Stimulated activated CD8-positive, alpha-beta memory T cell treated with anti-CD3 and anti-CD28 coated beads, Interleukin-7, amount 100 ng/mL, for 48 hours (primary cell): Measurements from ENCODE around the gene PLEKHG5.

Source experiments
- DNase-seq, 2 donors: peaks; one replicate each; pipeline ENCODE4 v3.0.0-alpha.2; 2020; ENCODE audit warnings: low read depth in 1 of 2; ENCODE audit errors: extremely low read depth in 1 of 2

Gene PLEKHG5

DNA sequence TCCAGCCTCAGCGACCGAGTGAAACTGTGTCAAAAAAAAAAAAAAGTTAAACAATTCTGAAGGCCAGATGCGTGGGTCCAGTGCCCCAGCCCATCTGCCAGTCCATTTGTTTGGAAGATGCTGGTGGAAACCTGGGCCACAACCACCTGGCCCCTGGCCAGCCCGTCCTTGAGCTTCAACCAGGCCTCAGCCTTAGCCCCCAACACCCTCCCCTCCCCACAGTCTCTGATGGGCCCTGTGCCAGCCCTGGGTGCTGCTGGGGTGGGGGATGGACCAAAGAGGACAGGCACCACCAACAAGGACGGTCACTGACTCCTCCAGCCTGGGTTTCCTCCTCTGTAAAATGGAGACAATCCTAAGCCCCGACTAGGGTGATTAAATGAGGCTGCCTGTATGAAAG, 19.6 kb upstream of the PLEKHG5 start:
- no peak for DNase-seq

DNA sequence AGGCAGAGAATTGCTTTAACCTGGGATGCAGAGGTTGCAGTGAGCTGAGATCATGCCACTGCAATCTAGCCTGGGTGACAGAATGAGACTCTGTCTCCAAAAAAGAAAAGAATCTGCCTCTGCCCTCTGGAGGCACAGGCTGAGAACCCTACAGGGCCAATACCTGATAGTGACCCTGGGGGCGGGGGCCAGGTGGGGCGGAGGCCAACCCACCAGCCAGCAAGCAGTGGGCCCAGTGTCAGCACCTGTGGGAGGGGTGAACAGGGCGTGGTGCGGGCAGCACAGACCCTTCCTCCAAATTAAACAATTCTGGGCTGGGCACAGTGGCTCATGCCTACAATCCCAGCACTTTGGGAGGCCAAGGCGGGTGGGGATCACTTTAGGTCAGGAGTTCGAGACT, 19.0 kb upstream of the PLEKHG5 start:
- DNase-seq: no peak

DNA sequence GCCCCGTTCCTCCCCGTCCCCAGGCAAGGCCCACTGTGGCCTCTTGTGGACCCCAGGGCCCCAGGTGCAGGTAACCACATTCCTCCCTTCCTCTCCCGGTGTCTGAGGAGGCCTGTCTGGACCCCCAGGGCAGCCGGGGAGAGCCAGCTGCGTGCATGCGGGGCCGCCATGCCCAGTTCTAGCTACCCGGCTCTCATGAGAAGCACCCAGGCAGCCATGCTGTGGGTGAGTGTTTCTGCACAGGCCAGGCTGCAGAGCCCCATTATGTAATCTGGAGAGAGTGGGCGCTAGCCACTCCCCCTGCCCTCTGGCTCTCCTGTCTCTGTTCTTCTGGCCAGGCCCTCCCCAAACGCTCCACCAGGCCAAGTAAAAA, 18.4 kb upstream of the PLEKHG5 start:
- no peak for DNase-seq

- DNase-seq: no peak
Observed at GRCh38 chr1:6509220-6509918, 17.9 kb upstream of the PLEKHG5 start.

GRCh38 chr1:6508816-6509189, 17.3 kb upstream of the PLEKHG5 start:
- DNase-seq: no peak

GRCh38 chr1:6508154-6508815, 16.8 kb upstream of the PLEKHG5 start:
- DNase-seq: no peak

DNA sequence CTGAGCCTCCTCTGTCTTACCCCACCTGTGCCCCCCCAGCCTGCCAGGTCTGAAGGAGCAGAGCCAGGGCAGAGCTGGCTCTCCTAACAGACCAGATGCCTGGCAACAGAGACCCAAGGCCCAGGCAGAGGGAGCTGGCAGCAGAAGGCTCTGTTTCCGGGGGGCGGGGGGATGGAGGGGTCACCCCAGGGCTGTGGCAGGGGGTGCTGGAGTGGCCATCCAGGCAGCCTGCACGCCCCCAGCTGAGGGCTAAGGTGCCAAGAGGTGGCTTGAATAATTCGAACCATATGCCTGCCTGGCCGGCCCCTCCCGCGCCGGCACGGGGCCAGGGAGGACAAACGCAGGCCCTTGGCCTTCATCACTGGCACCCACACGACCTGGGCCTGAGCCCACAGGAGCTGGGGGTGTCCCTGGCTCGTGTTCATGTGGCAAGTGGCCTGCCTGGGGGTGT, 16.0 kb upstream of the PLEKHG5 start:
- DNase-seq: no peak

- DNase-seq: no peak
Observed at GRCh38 chr1:6507037-6507428, 15.6 kb upstream of the PLEKHG5 start.

DNA sequence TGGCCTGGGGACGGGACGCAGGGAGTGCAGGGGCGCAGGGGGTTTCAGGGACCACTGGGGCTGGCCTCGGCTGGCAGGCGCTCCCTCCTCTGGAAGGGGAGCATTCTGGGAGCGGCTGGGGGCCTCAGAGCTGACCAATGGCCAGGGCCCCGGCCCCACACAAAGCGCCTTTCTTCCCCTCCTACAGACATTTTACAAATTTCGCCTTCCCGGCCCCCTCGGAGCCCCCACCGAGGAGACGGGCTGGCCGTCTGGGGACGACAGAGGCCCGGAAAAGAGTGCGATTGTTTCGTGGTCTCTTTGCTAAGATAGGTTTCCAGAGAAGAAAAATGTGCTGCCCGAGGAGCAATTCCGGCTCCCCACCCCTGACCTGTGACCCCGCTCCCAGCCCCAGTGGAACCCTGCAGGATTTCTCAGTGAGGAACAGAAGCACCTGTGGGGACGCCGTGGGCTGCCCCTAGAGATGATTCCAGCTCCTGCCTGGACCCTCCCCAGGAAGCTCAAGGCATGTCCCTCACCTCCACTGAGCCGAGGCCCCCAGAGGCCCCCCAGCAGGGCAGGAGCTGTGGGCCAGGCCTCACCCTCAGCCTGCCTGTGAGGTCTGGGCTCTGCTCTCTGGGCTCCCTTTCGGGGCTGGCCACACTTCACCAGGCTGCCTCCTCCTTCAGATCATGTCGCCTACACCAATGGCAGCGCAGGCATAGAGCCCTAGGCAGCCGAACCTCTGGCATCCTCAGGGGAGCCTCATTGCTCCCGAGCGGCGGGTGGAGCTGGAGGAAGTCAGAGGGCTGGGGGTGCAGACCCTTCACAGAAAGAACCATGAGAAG, 15.0 kb upstream of the PLEKHG5 start:
- DNase-seq: no peak

DNA sequence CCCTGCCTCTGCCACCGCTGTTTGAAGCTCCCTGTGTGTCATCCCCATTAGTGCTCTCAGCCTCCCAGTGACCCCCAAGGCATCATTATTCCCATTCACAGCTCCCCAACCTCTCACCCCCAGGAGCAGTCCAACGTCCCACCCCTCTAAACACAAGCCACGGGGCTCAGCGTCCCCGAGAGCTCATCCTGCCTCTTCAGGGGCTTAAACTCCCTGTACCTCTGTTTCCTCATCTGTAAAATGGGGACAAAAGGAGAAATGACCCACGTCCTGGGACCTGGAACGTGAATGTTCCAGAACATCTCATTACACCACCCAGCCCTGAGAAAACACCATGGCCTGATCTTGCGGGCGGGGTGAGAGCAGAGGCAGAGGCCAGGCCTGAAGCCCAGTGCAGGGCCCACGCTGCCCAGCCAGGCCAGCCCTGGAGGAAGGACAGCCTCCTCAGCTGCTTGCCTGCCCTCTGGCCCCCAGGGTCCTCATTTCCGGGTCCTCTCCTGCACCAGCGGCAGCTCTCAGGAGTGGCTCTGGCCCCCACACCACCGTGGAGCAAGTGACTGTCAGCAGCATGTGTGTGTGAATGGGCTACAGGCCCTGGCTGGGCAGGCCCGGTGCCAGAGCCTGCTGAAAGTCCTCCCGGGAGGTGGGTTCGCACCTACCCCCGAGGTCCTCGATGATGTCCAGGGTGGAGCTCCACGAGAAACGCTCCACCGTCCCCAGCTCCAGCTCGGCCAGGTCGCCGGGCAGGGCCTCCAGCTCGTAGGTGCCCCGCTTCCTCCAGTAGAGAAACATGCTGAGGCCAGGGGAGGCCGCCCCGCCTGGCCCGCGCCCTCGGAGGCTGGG, 14.1 kb upstream of the PLEKHG5 start:
- DNase-seq: no peak

GRCh38 chr1:6504887-6505286, 13.4 kb upstream of the PLEKHG5 start:
- no peak for DNase-seq

DNA sequence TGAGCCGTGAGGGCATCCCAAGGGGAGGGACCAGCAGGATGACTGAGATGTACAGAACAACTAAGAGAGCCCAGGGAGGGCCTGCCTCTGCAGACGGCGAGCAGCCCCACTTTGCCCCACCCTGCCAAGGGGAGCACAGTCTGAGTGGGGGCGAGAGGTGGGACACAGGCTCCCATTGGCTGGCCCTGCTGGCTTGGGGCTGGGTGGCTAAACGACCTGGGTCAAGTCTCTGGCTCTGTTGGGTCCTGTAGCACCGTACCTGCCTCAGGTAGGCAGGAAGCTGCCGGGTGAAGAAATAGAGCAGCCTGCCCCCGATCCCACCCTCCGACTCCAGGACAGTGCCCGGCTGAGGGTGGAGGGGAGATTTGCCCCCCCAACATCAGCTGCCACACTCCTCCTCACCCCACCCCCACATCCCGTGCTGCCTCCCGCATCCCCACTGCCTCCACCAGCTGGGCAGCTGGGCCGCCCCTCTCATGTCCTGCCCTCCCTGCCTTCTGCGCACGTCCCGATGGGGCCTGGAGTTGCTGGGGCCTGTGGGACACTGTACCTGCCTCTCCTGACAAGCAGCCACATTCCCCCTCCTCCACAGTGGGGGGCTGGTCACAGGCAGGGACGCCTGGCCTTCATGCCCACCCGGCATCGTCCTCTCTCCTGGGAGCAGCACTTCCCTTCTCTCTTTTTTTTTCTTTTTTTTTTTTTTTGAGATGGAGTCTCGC, 12.6 kb upstream of the PLEKHG5 start:
- no peak for DNase-seq

DNA sequence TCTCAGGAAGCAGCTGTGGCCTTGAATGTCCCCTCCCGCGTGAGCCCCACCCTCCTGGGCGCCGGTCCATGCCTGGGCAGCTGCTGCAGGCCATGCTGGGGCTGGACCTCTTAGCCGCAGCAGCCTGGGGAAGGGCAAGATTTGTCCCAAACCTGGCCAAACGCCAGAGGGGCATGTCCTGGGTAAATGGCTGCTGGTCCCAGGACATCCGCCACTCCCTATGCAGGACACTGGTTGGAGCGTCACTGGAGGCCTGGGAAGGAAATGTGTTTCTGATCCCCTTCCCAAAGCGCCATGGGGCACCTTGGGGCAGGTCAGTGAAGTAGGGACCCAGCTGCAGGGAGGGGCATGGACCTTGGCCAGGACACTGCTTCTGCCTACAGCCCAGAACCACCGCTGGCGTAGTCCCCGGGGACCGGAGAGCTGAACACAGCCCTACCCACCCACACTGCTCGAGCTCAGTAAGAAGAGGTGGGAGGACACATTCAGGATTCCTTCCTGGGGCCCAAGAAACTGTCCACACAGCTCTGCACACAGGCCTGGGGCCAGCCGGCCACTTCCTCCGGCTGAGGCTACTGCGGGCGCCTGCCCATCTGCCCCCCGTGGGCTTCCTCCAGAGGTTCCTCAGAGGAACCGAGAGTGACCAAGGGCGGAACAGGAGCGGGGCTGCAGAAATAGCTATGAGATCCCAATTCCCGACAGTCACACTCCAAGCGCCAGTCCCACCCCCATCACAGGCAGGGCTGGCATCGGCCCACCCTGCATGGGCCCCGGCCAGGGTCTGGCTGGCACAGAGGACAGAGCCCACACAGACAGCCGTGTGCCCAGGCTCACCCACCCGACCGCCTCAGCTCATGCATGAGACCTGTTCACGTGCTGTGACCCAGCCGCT, 10.8 kb upstream of the PLEKHG5 start:
- no peak for DNase-seq

DNA sequence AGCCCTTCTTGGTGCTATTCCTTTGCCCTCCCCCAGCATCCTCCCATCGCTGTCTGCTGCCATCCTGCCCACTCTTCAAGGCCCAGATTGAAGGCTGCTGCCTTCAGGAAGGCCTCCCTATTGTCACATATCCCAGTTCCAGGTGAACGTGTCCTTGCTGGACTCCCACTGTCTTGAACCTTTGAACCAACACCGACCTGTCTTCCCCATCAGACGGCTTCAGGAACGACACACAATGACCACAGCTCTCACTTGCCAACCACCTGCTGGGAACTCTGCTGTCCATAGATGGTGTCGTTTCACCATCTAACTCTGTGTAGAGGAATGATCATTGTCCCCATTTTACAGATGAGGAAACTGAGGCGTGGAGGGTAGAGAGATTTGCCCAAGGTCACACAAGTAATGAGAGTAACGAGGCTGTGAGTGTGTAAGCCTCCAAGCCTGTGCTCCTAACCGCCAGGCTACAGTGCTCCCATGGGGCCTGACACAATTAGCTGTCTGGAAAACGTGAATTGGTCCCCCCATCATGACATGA, 9.9 kb upstream of the PLEKHG5 start:
- no peak for DNase-seq

GRCh38 chr1:6500544-6501278, 9.2 kb upstream of the PLEKHG5 start:
- DNase-seq: no peak

DNA sequence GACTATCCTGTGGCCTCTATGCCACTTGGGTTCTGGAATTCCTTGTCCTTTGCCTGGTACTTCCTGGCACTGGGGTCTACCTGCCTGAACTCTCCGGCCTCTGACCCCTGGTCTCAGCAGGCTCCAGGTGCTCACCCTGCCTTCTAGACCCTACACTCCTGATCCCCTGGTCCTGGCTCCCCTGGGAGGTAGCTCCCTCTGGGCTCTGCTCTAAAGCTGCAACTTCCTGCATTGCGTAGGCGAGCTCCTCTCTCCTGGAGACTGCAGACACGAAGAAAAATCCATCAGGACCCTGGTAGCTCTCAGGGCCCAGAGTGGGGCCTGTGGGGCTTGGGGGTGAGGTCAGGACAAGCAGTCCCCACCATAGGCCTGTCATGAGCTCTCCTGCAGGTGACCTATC, 7.8 kb upstream of the PLEKHG5 start:
- DNase-seq: no peak

- DNase-seq: no peak
Observed at GRCh38 chr1:6498576-6499111, 7.2 kb upstream of the PLEKHG5 start.

DNA sequence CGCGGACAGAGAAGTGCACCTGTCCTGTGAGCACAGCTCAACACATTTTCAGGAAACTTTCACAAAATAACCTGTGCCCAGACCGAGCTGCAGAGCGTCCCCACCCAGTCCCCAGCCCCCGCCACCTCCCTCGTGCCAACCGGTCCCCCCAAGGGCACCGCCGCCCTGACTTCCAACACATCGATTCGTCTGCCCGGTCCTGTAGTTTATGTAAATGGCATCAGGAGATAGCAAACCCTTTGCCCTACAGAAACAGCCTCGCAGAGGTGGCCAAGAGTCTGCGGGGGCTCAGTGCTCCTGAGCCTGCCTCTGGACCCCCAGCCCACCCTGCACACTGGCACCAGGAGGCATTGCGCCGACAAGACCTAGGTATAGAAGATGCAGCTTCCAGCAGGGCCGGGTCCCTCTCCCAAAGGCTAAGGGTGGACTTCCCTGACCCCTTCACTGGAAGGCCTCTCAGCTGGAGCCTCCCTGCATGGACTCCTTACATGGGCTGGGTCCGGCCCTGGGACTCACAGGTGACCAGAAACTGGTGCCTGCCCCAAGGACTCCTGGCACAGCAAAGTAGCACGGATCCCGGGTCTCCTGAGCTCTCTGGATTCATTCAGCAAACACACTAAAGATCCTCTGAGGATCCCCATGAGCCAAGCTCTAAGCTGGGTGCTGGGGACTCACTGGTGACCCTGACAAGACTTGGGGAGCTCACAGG, 6.6 kb upstream of the PLEKHG5 start:
- DNase-seq: no peak
